ENCODE measurements around the gene TMEM178B.

- TF ChIP-seq MXI1 (IDR thresholded peaks at IDR 0.05; ENCODE audit: low read depth, low read length) (no peak), CTCF (IDR thresholded peaks at IDR 0.05) (no peak), USF1 (IDR thresholded peaks at IDR 0.05; ENCODE audit: borderline replicate concordance, low read depth) (no peak), EP300 (IDR thresholded peaks at IDR 0.05; ENCODE audit: borderline replicate concordance in 1 of 2, low read depth in 1 of 2, low read length in 1 of 2) (no peak), GABPA (IDR thresholded peaks at IDR 0.05; ENCODE audit: low read depth) (no peak)
Observed at GRCh38 chr7:141232286-141233051, 158.6 kb downstream of the TMEM178B start.

Data from SK-N-SH (cell line).